Stimulated activated naive CD8-positive, alpha-beta T cell treated with anti-CD3 and anti-CD28 coated beads, Interleukin-15, amount 100 ng/mL, for 72 hours (primary cell): ENCODE results near the gene LONP2.
"Not testable (repeated sequence)": the region's sequence is repeated elsewhere in the genome, so short reads cannot be mapped to it uniquely, and the experiment has no call there.

Source experiments
- ATAC-seq: fragments of 150-1000 bp; cut with Tn5 transposase; 2 replicates; pipeline ENCODE4 v1.10.0; 2021; ENCODE audit warnings: mild to moderate bottlenecking, moderate library complexity
- DNase-seq, 2 donors: peaks; one replicate each; pipeline ENCODE4 v3.0.0; 2021 to 2022
- H3K27ac Mint-ChIP-seq, 2 donors: one replicate each; pipeline ENCODE4 v1.8.0; 2022; ENCODE audit warnings: mild to moderate bottlenecking in 2 of 2, mixed read lengths in 2 of 2, moderate library complexity in 2 of 2
- H3K27me3 Mint-ChIP-seq: one replicate; pipeline ENCODE4 v1.8.0; 2022; ENCODE audit warnings: mixed read lengths
- H3K4me1 Mint-ChIP-seq: one replicate; pipeline ENCODE4 v1.8.0; 2022; ENCODE audit warnings: mild to moderate bottlenecking, mixed read lengths
- H3K4me3 Mint-ChIP-seq, 2 donors: one replicate each; pipeline ENCODE4 v1.8.0; 2022; ENCODE audit warnings: mild to moderate bottlenecking in 2 of 2, mixed read lengths in 2 of 2, moderate library complexity in 1 of 2
- H3K9me3 Mint-ChIP-seq, 2 donors: one replicate each; pipeline ENCODE4 v1.8.0; 2022; ENCODE audit warnings: mixed read lengths in 2 of 2

LONP2 gene

DNA sequence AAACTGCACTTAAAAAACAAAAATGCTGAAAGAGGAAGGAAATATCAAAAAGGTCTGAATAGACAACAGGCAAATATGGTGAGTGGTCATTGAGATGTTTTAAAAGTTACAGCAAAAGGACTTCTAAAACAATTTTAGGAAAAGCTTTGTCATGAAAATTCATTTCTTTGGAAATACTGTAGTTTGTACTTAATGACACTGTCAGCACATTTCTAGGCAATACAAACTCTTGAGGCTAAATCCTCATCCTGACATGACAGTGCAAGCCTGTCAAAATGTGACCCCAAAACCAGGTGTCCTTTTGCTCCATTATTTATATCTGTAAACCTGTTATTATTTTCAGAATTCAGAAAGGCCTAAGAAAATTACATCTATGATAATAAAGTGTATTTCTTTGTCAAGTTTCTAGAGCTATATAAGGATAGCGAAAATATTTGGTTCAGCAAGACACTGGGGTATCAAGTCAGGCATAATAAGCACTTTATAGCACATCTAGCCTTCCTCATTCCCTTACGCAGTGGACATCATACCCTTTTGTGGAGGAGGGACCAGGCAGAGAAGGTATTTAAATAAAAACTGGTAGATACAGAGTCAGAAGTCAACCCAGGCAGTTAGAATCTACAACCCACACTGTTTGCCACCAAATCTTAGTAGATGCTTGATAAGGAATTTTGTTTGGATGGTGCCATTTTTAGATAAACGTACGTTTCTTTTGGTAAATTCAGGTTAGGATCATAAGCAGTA is 112.7 kb downstream of the LONP2 start:
- no peak overlapping the region for H3K4me3 Mint-ChIP-seq
- no peak overlapping the region for H3K27ac Mint-ChIP-seq
- peaks cover 55% of the 10 kb centered on the region for H3K4me1 Mint-ChIP-seq
- no peaks in the 10 kb centered on the region for H3K27me3 Mint-ChIP-seq
- ATAC-seq (no peak), DNase-seq (no peak)
- no peaks in the 10 kb centered on the region for H3K9me3 Mint-ChIP-seq

GRCh38 chr16:48358419-48358818 is 114.3 kb downstream of the LONP2 start:
- Mint-ChIP-seq H3K27ac (peak overlapping the region in 1 of 2 donors; percentile 46), H3K4me1 (peaks cover 60% of the 10 kb centered on the region), H3K9me3 (no peaks in the 10 kb centered on the region), H3K4me3 (no peak overlapping the region), H3K27me3 (no peaks in the 10 kb centered on the region)
- no peak for DNase-seq
- ATAC-seq = no peak

- ATAC-seq (no peak), DNase-seq (no peak)
- H3K4me3 Mint-ChIP-seq = no peak overlapping the region
- H3K9me3 Mint-ChIP-seq = no peaks in the 10 kb centered on the region
- no peaks in the 10 kb centered on the region for H3K27me3 Mint-ChIP-seq
- peaks cover 56% of the 10 kb centered on the region for H3K4me1 Mint-ChIP-seq
- H3K27ac Mint-ChIP-seq = no peak overlapping the region
Measured at GRCh38 chr16:48359983-48360382, 115.9 kb downstream of the LONP2 start.

- peaks cover 60% of the 10 kb centered on the region for H3K4me1 Mint-ChIP-seq
- H3K27me3 Mint-ChIP-seq = no peaks in the 10 kb centered on the region
- DNase-seq (no peak), ATAC-seq (no peak)
- no peak overlapping the region for H3K27ac Mint-ChIP-seq
- H3K4me3 Mint-ChIP-seq = no peak overlapping the region
- no peaks in the 10 kb centered on the region for H3K9me3 Mint-ChIP-seq
Measured at GRCh38 chr16:48361012-48361411, 116.9 kb downstream of the LONP2 start.

GRCh38 chr16:48361540-48362144 is 117.5 kb downstream of the LONP2 start:
- Mint-ChIP-seq H3K4me3 (no peak overlapping the region), H3K27ac (no peak overlapping the region), H3K4me1 (peaks cover 66% of the 10 kb centered on the region), H3K9me3 (no peaks in the 10 kb centered on the region), H3K27me3 (no peaks in the 10 kb centered on the region)
- ATAC-seq = no peak
- no peak for DNase-seq

GRCh38 chr16:48365025-48365600 is 121.0 kb downstream of the LONP2 start:
- H3K4me1 Mint-ChIP-seq = peaks cover 78% of the 10 kb centered on the region

GRCh38 chr16:48365601-48366164 is 121.6 kb downstream of the LONP2 start:
- Mint-ChIP-seq H3K27me3 (no peaks in the 10 kb centered on the region), H3K27ac (peak overlapping the region; percentile 99 to 100), H3K4me1 (peaks cover 81% of the 10 kb centered on the region), H3K4me3 (peak overlapping the region; percentile 92), H3K9me3 (no peaks in the 10 kb centered on the region)
- DNase-seq (peak; percentile 89 to 90), ATAC-seq (peak; percentile 94)

More at GRCh38 chr16:48365025-48365600, 121.0 kb downstream of the LONP2 start:
- ATAC-seq = no peak
- Mint-ChIP-seq H3K27me3 (no peaks in the 10 kb centered on the region), H3K9me3 (no peaks in the 10 kb centered on the region), H3K4me3 (peak overlapping the region; percentile 59 to 92), H3K27ac (peak overlapping the region in 1 of 2 donors; percentile 99)
- DNase-seq = no peak

- H3K27ac Mint-ChIP-seq = peak overlapping the region; percentile 99 to 100
- peak; percentile 77 to 86 for DNase-seq
- H3K4me1 Mint-ChIP-seq = peaks cover 77% of the 10 kb centered on the region
- no peaks in the 10 kb centered on the region for H3K27me3 Mint-ChIP-seq
- ATAC-seq = peak; percentile 89
- peak overlapping the region; percentile 92 for H3K4me3 Mint-ChIP-seq
- H3K9me3 Mint-ChIP-seq = no peaks in the 10 kb centered on the region
Measured at GRCh38 chr16:48366165-48367093, 122.3 kb downstream of the LONP2 start.

DNA sequence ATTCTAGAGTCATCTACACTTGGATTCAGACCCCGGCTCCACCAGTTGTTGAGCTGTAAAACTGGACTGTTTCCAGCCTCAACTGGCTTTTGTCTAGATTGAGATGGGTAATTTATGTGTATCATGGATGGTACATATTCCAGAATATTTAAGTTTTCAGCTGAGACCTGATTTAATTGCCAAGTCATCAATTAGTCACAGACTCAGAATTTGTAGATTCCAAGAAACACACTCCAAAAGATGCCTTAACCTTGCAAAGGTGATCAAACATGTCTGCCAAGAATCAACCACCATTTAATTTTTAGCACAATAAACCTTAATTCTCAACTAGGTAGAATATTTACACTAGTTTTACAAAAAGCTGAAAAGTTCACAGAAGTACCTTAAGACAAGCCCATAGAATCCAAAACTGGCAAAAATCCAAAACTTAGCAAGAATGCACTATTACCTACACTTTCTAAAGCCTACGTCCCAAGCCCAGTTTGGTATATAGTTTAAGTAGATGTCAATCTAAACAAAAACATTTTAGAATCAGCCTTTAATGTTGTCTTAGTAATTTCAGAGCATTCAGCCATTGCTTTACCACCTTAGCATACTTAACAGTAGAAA is 123.4 kb downstream of the LONP2 start:
- no peak for DNase-seq
- Mint-ChIP-seq H3K4me1 (peaks cover 74% of the 10 kb centered on the region), H3K27ac (peak overlapping the region; percentile 99 to 100), H3K27me3 (no peaks in the 10 kb centered on the region), H3K9me3 (no peaks in the 10 kb centered on the region), H3K4me3 (peak overlapping the region; percentile 92)
- ATAC-seq = no peak

DNA sequence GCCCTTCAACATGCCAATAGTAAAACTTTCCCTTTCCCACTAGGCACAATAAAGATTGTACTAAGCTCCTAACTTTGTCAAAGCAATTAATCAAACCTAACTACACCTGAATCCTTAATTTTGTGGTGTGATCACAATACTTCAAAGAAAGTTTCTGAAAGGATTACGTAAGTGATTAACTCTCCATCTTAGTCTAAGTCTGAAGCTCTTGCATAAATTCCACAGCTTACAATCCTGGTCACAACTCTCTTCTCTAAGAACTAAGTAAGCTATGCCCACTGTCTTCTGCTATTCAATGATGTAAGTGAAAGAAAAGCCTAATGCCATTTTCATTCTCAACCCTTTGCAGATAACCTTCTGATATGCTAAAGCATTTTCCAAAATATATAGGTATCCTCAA is 125.7 kb downstream of the LONP2 start:
- H3K27me3 Mint-ChIP-seq = no peaks in the 10 kb centered on the region
- no peak overlapping the region for H3K27ac Mint-ChIP-seq
- peaks cover 62% of the 10 kb centered on the region for H3K4me1 Mint-ChIP-seq
- H3K4me3 Mint-ChIP-seq = no peak overlapping the region
- no peaks in the 10 kb centered on the region for H3K9me3 Mint-ChIP-seq
- DNase-seq (no peak), ATAC-seq (no peak)

GRCh38 chr16:48370229-48370628 is 126.1 kb downstream of the LONP2 start:
- H3K4me1 Mint-ChIP-seq = peaks cover 57% of the 10 kb centered on the region
- no peak overlapping the region for H3K27ac Mint-ChIP-seq
- H3K9me3 Mint-ChIP-seq = no peaks in the 10 kb centered on the region
- ATAC-seq (no peak), DNase-seq (no peak)
- H3K27me3 Mint-ChIP-seq = no peaks in the 10 kb centered on the region
- H3K4me3 Mint-ChIP-seq = no peak overlapping the region

GRCh38 chr16:48370668-48371392 is 126.7 kb downstream of the LONP2 start:
- not testable (repeated sequence) for DNase-seq, H3K4me3 Mint-ChIP-seq, ATAC-seq, H3K9me3 Mint-ChIP-seq, H3K27me3 Mint-ChIP-seq
- Mint-ChIP-seq H3K4me1 (peaks cover 51% of the 10 kb centered on the region), H3K27ac (peak overlapping the region in 1 of 2 donors; percentile 34)

DNA sequence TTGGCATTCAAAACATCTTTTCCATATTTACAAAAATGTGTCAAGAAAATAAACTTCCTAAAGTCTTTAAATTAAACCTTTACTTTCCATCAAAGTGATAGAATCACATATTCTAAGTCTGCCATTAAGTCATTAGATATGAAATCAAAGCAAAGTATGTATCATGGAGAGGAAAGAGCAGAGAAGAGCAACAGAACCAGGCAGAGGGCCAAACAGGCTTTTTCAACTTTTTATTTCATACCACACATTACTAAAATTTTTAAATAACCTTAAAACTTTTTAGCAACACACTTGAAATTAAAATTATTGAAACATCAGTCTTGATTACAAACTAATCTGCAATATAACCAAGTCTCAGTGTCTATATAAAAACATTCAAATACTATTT is 127.3 kb downstream of the LONP2 start:
- Mint-ChIP-seq H3K4me3 (no peak overlapping the region), H3K27ac (peak overlapping the region in 1 of 2 donors; percentile 34), H3K9me3 (no peaks in the 10 kb centered on the region), H3K4me1 (peaks cover 47% of the 10 kb centered on the region), H3K27me3 (no peaks in the 10 kb centered on the region)
- ATAC-seq = no peak
- DNase-seq = no peak

GRCh38 chr16:48372744-48373143 is 128.6 kb downstream of the LONP2 start:
- no peaks in the 10 kb centered on the region for H3K27me3 Mint-ChIP-seq
- H3K4me3 Mint-ChIP-seq = no peak overlapping the region
- H3K9me3 Mint-ChIP-seq = no peaks in the 10 kb centered on the region
- H3K4me1 Mint-ChIP-seq = peaks cover 42% of the 10 kb centered on the region
- no peak for DNase-seq
- H3K27ac Mint-ChIP-seq = no peak overlapping the region
- ATAC-seq = no peak
